MM.1S (cell line): ENCODE results near the gene GNG10.

Experiments used
- CTCF ChIP-seq: fragments of 300-600 bp; sonication (generic); IDR thresholded peaks from 2 replicates; pipeline ENCODE4 v1.5.1; 2016; ENCODE audit warnings: antibody characterized with exemption, low read length, mixed read lengths
- EZH2phosphoT487 ChIP-seq: fragments of 300-600 bp; sonication (generic); IDR thresholded peaks from 2 replicates; pipeline ENCODE4 v1.6.1; 2018; ENCODE audit warnings: antibody characterized with exemption, low read length

- TF ChIP-seq CTCF (no peak), EZH2phosphoT487 (no peak)
Observed at GRCh38 chr9:111631214-111631971, 30.0 kb upstream of the GNG10 start, which contains the start of gene DNAJC25.
